Measurements from ENCODE around the gene SYT17. TPM values are rescaled to one million over a fixed set of nuclear protein-coding genes. Genes with fewer than 3 reads are reported as not detected.

SYT17 gene
- total RNA-seq, 1 experiment from 2014 or later, result 11.8 TPM

GRCh38 chr16:19254611-19255010 lies 86.6 kb downstream of the SYT17 start:
- no peak overlapping the region for H3K27ac ChIP-seq (ENCODE audit: low read length)
- BruUV-seq (replicated peaks), result no TSS peak
- CTCF ChIA-PET, result no interaction called here

GRCh38 chr16:19264123-19264673 lies 96.2 kb downstream of the SYT17 start:
- CTCF ChIA-PET, result no interaction called here
- Histone ChIP-seq H3K9me2 (replicated peaks; ENCODE audit: low read length) (no peaks in the 10 kb centered on the region), H3F3A (ENCODE audit: low read length, unreplicated experiment) (no peaks in the 10 kb centered on the region), H4K20me1 (ENCODE audit: low read length) (no peaks in the 10 kb centered on the region), H3K9me3 (ENCODE audit: low read length) (no peaks in the 10 kb centered on the region), H3K27me3 (ENCODE audit: low read length) (no peaks in the 10 kb centered on the region), H3K27ac (ENCODE audit: low read length) (no peak overlapping the region), H3K4me3 (ENCODE audit: low read length) (no peak overlapping the region), H3K36me3 (ENCODE audit: low read depth, low read length) (no peaks in the 10 kb centered on the region), H3K79me2 (ENCODE audit: low read length) (no peaks in the 10 kb centered on the region), H3K4me1 (ENCODE audit: insufficient read depth, low read length) (no peaks in the 10 kb centered on the region), H3K4me2 (ENCODE audit: low read length) (no peak overlapping the region), H2AFZ (ENCODE audit: low read length) (no peak overlapping the region), H3K9ac (ENCODE audit: low read length) (no peak overlapping the region)
- TF ChIP-seq CTCF (conservative IDR thresholded peaks at IDR 0.05; ENCODE audit: low read depth, low read length) (no peak), EZH2phosphoT487 (IDR thresholded peaks at IDR 0.05; ENCODE audit: borderline replicate concordance, low read length) (no peak), EZH2 (IDR thresholded peaks at IDR 0.05; ENCODE audit: low read length, unreplicated experiment) (no peak)
- intact Hi-C loops (cut with micrococcal nuclease), result no loop called here
- ATAC-seq (no peak), DNase-seq (no peak)
- BruUV-seq (replicated peaks), result no TSS peak
- POLR2A ChIA-PET (ENCODE audit: unreplicated experiment), result no interaction called here

More at GRCh38 chr16:19254611-19255010, 86.6 kb downstream of the SYT17 start:
- intact Hi-C loops (cut with micrococcal nuclease), result no loop called here
- ATAC-seq (no peak), DNase-seq (no peak)
- Histone ChIP-seq H3K36me3 (ENCODE audit: low read depth, low read length) (no peaks in the 10 kb centered on the region), H3K79me2 (ENCODE audit: low read length) (no peaks in the 10 kb centered on the region), H3F3A (ENCODE audit: low read length, unreplicated experiment) (no peaks in the 10 kb centered on the region), H3K4me1 (ENCODE audit: insufficient read depth, low read length) (no peaks in the 10 kb centered on the region), H3K9me2 (replicated peaks; ENCODE audit: low read length) (no peaks in the 10 kb centered on the region), H2AFZ (ENCODE audit: low read length) (no peak overlapping the region), H3K9me3 (ENCODE audit: low read length) (no peaks in the 10 kb centered on the region), H3K4me3 (ENCODE audit: low read length) (no peak overlapping the region), H3K9ac (ENCODE audit: low read length) (no peak overlapping the region), H4K20me1 (ENCODE audit: low read length) (no peaks in the 10 kb centered on the region), H3K27me3 (ENCODE audit: low read length) (no peaks in the 10 kb centered on the region), H3K4me2 (ENCODE audit: low read length) (no peak overlapping the region)
- POLR2A ChIA-PET (ENCODE audit: unreplicated experiment), result no interaction called here
- no peak for TF ChIP-seq EZH2 (IDR thresholded peaks at IDR 0.05; ENCODE audit: low read length, unreplicated experiment)
- no peak for TF ChIP-seq EZH2phosphoT487 (IDR thresholded peaks at IDR 0.05; ENCODE audit: borderline replicate concordance, low read length)
- no peak for TF ChIP-seq CTCF (conservative IDR thresholded peaks at IDR 0.05; ENCODE audit: low read depth, low read length)

- Histone ChIP-seq H3K36me3 (ENCODE audit: low read depth, low read length) (no peaks in the 10 kb centered on the region), H3K9me3 (ENCODE audit: low read length) (no peaks in the 10 kb centered on the region), H3K9ac (ENCODE audit: low read length) (no peak overlapping the region), H3F3A (ENCODE audit: low read length, unreplicated experiment) (no peaks in the 10 kb centered on the region), H3K4me3 (ENCODE audit: low read length) (no peak overlapping the region), H2AFZ (ENCODE audit: low read length) (no peak overlapping the region), H3K4me1 (ENCODE audit: insufficient read depth, low read length) (no peaks in the 10 kb centered on the region), H4K20me1 (ENCODE audit: low read length) (no peaks in the 10 kb centered on the region), H3K9me2 (replicated peaks; ENCODE audit: low read length) (no peaks in the 10 kb centered on the region), H3K79me2 (ENCODE audit: low read length) (no peaks in the 10 kb centered on the region), H3K4me2 (ENCODE audit: low read length) (no peak overlapping the region), H3K27me3 (ENCODE audit: low read length) (no peaks in the 10 kb centered on the region), H3K27ac (ENCODE audit: low read length) (no peak overlapping the region)
- TF ChIP-seq CTCF (conservative IDR thresholded peaks at IDR 0.05; ENCODE audit: low read depth, low read length) (no peak), EZH2phosphoT487 (IDR thresholded peaks at IDR 0.05; ENCODE audit: borderline replicate concordance, low read length) (no peak), EZH2 (IDR thresholded peaks at IDR 0.05; ENCODE audit: low read length, unreplicated experiment) (no peak)
- POLR2A ChIA-PET (ENCODE audit: unreplicated experiment), result no interaction called here
- intact Hi-C loops (cut with micrococcal nuclease), result no loop called here
- ATAC-seq, result no peak
- no TSS peak for BruUV-seq (replicated peaks)
- CTCF ChIA-PET, result no interaction called here
- DNase-seq, result no peak
These were observed 97.4 kb downstream of the SYT17 start for GRCh38 chr16:19265380-19265930.
